ENCODE data around the gene USP40. TPM values are rescaled to one million over a fixed set of nuclear protein-coding genes. Genes with fewer than 3 reads are reported as not detected.

Gene USP40
- total and polyA plus RNA-seq, 2 of the 8 experiments (the other 6 are each of a cell fraction or from before 2014, with no cell fraction given), result 12.0 to 15.7 TPM

DNA sequence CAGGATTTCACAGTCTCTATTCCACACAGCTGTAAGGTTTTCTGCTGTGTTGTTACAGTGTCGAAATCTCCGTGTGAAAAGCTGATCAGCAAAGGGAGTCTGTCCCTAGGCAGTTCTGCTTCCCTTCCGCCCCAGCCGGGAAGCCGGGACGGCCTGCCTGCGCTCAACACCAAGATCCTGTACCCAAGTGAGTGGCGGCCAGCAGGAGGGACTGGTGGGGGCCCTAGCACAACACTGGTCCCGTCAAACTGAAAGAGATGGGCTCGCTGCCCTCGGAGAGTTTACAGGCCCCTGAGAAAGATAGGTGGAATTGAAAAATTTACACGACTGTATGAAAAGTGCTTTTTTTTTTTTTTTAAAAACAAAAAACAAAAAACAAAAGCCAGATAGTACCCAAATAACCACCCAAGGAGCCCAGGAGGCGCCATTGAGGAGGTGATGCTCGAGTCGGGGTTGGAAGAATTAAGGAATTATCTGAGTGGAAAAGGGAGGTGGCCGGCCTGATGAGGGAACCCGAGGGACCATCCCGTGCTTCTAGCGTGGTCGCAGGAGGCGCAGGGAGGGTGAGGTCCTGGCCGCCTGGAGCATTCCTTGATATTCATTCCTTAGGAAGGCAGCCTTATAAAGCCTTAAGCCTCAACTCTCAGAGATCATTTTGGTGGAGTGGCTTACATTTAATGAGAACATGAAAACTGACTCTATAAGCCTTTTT is 115.6 kb downstream of the USP40 start (continued):
- no peak for TF ChIP-seq KDM5A (IDR thresholded peaks at IDR 0.05; ENCODE audit: low read length)
